Hindlimb muscle (tissue), 1 donor: ENCODE results near the gene PTPRQ. TPM values are rescaled to one million over a fixed set of nuclear protein-coding genes. Genes with fewer than 3 reads are reported as not detected.

Experiments used
- DNase-seq: peaks from one replicate; pipeline ENCODE4 v3.0.0-alpha.2; 2013
- polyA plus RNA-seq: library from polyadenylated mRNA; unstranded; fragments of 120-200 nt; gene quantifications from one replicate; pipeline ENCODE4 v1.2.1, GENCODE V29; 2013; ENCODE audit not compliant: insufficient read length

The PTPRQ gene
- polyA plus RNA-seq, 1 donor = 1.5 TPM

DNA sequence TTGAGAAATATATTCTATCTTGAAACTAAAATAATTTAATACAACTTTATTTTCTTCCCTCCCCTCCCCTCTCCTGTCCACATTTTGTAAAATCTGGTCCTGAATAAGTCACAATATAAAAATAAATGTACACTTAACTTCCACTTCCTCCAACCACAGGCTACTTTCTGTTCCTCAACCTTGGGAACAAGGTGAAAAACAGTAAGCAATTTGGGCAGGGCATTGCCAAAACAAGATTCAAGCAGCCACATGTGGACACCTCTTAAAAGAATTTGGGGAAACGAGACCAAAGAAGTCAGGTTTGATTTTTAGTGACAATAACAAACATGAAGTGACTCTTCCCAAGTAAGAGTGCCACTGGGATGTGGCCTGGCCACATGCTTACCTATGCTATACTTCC is 115.7 kb downstream of the PTPRQ start:
- no peak for DNase-seq

GRCh38 chr12:80565271-80565670 is 121.2 kb downstream of the PTPRQ start:
- DNase-seq = peak; percentile 22

DNA sequence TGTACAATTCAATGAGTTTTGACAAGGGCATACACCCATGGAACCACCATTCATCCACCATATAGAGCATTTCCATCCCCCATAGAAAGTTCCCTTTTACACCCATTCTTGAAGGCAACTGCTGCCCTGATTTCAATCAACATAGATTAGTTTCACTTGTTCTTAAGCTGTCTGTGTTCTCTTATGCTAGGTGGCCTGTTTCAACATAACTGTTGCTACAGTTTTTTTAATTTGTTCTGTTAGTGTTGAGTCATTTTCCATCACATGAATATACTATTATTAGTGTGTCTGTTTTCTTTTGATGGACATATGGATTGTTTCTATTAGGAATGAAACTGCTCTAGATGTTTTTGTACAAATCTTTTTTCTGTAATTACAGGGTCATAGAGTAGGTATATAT is 123.4 kb downstream of the PTPRQ start:
- no peak for DNase-seq

DNA sequence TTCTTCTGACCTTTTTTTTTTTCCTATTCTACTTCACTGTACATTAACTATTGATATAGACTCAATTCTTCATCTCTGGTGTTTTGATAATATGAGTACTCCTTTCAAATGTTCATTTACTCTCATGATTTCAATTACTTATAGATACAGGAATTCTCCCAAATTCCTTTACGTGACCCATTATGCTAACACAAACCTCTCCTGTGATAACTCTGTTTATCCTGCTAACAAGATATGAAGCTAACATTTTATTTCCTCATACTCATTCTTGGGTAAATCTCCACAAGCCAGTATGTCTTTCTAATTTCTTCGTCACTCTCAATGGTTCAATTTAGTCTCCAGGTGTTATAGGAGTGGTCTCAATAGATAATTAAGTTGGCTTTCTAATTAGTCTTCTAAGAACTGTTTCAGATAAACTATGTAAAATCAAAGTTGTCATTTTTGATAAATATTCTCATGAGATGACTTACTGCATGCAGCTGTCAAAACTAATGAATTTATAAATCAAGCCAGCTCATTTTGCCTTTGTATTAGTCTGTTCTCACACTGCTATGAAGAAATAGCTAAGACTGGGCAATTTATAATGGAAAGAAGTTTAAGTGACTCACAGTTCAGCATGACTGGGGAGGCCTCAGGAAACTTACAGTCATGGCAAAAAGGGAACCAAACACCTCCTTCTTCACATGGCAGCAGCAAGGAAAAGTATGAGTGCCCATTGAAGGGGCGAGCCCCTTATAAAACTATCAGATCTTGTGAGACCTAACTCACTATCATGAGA is 132.8 kb downstream of the PTPRQ start:
- no peak for DNase-seq

DNA sequence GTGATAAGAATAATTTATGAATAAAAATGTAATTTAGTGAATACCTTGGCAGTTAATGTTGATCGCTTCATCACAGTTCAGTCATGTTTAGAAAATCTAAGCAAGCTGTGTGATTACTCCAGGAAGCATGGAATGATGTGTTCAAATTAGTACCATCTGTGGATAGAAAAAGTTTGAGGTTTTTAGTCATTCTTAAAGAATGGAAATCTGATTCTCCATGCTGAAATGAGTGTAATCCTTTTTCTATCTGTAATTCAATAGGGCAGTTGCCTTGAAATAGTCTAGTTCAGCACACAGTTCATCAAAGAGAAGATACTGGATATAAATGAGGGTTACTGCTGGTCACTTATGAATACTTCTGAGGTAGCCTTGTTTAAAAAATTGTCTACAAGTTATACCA is 136.2 kb downstream of the PTPRQ start:
- DNase-seq = peak; percentile 9

DNA sequence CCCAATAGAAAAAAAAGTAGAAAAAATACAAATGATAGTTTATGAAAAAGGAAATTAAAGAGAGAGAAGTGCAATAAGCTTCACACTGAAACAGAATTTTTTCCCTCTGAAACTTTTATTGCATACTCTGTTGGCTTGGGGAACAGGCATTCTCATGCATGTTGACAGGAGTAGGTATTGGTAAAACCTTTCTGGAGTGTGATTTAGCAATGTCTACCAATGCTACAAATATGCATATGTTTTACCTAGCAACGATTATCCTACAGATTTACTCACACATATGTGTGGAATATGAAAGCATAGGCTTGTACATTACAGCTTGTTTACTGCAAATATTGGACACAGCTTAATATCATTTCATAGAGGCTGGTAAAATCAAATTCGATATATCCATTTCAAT is 137.7 kb downstream of the PTPRQ start:
- DNase-seq = no peak

DNA sequence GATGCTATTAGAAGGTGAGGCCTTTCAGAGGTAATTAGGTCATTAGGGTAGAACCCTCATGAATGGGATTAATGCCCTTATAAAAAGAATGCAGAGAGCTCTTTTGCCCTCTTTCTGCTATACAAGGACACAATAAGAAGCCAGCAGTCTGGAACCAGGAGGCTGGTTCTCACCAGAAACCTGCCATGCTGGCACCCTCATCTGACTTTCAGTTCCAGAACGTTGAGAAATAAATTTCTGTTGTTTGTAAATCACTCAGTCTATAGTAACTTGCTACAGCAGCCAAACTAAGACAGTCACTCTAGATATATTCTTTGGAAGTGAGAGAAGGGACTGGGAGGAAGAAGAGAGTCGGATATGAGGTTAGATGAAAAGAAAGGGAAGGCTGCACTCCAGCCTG is 138.4 kb downstream of the PTPRQ start:
- no peak for DNase-seq

- DNase-seq = no peak
These were observed 145.0 kb downstream of the PTPRQ start for GRCh38 chr12:80589077-80589476.

GRCh38 chr12:80590085-80590484 is 146.1 kb downstream of the PTPRQ start:
- no peak for DNase-seq

DNA sequence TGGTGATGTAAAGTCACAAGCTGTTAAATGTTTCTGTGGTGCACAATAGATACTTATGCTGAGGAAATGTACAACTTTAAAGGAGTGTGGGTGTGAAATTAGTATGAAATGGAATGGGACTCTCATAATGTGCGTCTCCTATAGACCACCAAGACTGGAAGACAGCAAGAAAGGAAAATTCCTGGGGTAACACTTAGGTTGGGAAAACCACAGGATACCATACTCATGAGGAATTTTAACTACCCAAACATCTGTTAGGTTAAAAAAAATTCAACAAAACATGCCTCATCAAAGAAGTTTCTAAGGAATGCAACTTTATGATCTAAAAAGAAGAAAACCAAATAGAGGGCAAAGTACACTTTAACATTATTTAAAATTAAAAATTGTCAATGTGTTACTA is 149.7 kb downstream of the PTPRQ start:
- no peak for DNase-seq

- DNase-seq = no peak
These were observed 152.5 kb downstream of the PTPRQ start for GRCh38 chr12:80596509-80596908.

GRCh38 chr12:80598004-80598606 is 154.1 kb downstream of the PTPRQ start:
- peak; percentile 20 for DNase-seq

DNA sequence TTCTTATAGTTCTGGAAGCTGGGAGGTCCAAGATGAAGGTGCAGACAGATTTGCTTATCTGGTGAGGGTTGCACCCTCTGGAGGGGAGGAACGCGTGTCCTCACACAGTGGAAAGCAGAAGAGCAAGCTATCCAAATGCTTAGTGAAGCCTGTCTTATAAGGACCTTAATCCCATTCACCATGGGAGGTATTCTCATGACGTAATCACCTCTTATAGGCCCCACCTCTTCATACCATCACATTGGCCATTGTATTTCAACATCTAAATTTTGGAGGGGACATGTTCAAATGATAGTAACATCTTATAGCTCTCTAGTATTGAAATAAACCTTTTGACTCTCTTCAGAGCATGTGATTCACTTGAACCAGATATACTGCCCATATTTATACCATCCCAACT is 158.4 kb downstream of the PTPRQ start:
- DNase-seq = no peak

DNA sequence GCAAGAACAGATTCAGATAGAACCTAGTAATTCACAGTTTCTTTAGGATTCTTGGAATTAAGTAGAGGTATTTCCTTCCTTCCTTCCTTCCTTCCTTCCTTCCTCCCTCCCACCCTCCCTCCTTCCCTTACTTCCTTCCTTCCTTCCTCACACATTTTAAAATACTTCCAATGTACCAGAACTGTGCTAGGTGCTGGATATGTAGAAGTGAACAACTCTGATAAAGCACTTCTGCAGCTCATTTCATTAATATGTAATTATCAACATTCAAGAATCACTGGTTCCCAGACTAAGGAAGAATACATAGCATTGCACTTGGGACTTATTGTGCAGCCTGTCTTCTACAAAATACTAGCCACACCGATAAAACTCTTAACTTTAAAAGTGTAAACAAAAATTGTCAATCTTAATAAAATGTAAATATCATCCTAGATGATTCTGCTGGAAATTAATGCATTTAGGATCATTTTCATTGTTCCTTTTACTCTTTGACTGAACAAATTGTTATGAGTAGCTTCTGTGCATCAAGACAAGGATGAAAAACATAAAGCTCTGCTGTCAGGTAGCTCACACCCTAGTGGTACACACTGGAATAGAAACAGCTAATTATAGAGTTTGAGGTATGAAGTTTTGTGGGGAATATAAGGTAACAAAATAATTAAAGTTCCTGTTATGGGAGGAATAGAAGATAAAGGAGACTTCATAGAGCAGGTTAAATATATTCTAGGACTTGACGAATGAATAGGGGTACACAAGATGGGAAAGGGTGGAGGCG is 163.5 kb downstream of the PTPRQ start:
- no peak for DNase-seq

DNA sequence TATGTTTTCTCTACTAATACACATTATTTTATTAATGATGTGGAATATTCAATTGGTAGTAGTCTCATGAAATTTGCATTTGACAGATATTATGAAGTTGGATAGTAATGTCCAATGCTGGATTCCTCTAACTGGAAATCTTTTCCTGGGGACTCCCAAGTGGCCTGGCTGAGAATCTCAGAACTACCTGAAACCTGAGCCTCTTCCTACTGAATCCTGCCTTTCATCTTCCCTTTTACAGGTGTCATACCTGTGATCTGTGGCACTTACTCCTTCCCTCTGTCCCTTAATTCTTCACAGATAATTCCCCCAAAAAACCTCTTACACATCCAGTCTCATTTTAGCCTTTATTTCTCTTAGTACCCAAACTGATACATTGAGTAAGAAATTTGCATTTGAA is 173.7 kb downstream of the PTPRQ start:
- no peak for DNase-seq

- DNase-seq = no peak
These were observed 176.2 kb downstream of the PTPRQ start for GRCh38 chr12:80620281-80620680.

GRCh38 chr12:80622271-80622670 is 178.2 kb downstream of the PTPRQ start:
- no peak for DNase-seq

GRCh38 chr12:80625051-80625450 is 181.0 kb downstream of the PTPRQ start:
- no peak for DNase-seq

DNA sequence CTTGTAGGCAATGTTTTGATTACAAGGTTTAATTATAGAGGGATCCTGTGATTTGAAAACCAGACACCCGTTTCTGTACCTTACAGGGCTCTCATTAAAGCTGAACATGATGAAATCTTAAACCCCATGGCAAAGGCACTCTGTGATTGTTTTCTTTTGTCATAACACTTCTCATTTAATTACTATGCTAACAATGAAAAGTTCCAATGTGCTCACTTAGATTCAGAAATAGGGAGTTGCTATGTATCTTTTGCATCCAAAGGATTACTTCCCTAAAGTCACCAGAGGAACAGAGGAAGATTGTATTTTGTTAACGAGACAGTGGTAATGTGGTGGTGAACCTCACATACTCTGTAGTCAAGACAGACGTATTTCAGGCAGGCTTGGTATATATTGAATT is 181.9 kb downstream of the PTPRQ start:
- DNase-seq = no peak

DNA sequence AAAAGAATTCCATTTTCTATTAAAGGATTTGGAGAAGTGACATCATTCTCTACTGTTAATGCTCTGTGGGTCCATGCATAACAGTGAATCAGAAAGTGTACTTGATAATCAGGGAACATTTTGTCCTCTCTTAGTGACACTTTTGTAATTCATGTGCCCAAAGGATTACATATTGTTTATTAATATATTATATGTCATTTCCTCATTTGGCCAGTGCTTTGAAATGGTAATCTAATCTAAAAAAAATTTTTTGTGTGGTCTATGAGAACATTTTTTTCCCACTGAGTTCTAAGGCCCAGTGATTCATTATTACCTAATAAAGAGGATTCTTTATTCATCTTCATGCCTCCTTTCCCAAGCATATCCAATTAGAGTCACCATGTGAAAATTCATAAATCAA is 183.7 kb downstream of the PTPRQ start:
- DNase-seq = no peak

DNA sequence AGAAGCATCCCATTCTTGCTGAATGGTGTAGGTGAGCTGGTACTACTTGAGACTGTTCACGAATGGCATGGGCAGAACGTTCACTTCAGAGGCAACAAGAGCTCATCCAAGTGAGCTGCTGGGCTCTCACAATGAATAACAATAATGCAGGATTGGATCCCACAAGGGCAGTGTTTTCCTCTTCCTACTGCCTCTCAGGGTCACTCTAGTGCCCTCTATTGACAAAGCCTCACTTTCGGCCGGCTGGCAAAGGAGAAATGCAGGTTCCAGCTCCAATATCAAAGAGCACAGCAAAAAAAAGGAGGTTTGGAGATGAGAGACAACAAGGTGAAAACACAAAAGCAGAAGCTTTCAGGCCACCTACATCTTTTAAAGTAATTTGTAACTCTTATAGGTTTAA is 188.8 kb downstream of the PTPRQ start:
- no peak for DNase-seq

DNA sequence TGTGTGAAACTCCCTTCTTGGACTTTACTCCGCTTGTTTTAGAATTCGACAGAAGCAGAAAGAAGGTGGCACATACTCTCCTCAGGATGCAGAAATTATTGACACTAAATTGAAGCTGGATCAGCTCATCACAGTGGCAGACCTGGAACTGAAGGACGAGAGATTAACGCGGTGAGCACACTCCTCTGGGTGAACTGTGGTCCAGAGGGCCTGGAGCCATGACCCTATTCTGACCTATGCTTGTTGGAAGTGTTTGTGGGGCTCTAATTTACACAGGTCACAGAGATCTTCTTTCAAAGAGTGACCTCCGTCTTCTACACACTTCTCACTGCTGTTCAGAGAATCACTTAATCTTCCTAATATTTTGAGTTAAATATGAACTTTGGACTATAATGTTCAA is 190.9 kb downstream of the PTPRQ start:
- no peak for DNase-seq

- DNase-seq = no peak
These were observed 192.8 kb downstream of the PTPRQ start for GRCh38 chr12:80636832-80637231.

GRCh38 chr12:80641936-80642335 is 197.9 kb downstream of the PTPRQ start:
- DNase-seq = no peak
